SK-N-SH treated with all-trans-retinoic acid at 6 μM for 48 hours (cell line): Measurements from ENCODE around the gene CEP131.

Source experiments
- ATAC-seq: fragments of 200-7000 bp; cut with Tn5 transposase; 3 replicates; pipeline ENCODE4 v1.9.1; 2020; ENCODE audit warnings: mild to moderate bottlenecking, moderate library complexity
- ARNTL ChIP-seq: fragments of 450-650 bp; formaldehyde crosslinking; IDR thresholded peaks from 2 replicates; pipeline ENCODE4 v1.5.0; 2020; ENCODE audit warnings: low read depth, mild to moderate bottlenecking, moderate library complexity, borderline replicate concordance
- BACH2 ChIP-seq: fragments of 250-450 bp; sonication (Bioruptor Pico); IDR thresholded peaks from 2 replicates; pipeline ENCODE4 v1.9.0; 2021; ENCODE audit warnings: mild to moderate bottlenecking, borderline replicate concordance
- CREB5 ChIP-seq: fragments of 250-450 bp; sonication (Bioruptor Pico); IDR thresholded peaks from 2 replicates; pipeline ENCODE4 v1.5.1; 2020; ENCODE audit warnings: low read depth, mild to moderate bottlenecking, moderate library complexity
- CSDC2 ChIP-seq: fragments of 250-450 bp; sonication (Bioruptor Pico); IDR thresholded peaks from 2 replicates; pipeline ENCODE4 v1.5.0; 2020; ENCODE audit warnings: mild to moderate bottlenecking, moderate library complexity
- CSRNP3 ChIP-seq: fragments of 250-450 bp; sonication (Bioruptor Pico); IDR thresholded peaks from 2 replicates; pipeline ENCODE4 v1.5.1; 2021; ENCODE audit warnings: mild to moderate bottlenecking, moderate library complexity
- GLIS3 ChIP-seq: fragments of 250-450 bp; sonication (Bioruptor Pico); IDR thresholded peaks from 2 replicates; pipeline ENCODE4 v1.5.0; 2020; ENCODE audit warnings: mild to moderate bottlenecking, moderate library complexity
- ISL1 ChIP-seq: fragments of 250-450 bp; sonication (Bioruptor Pico); IDR thresholded peaks from 2 replicates; pipeline ENCODE4 v2.1.2; 2022; ENCODE audit warnings: mild to moderate bottlenecking, moderate library complexity
- OSR1 ChIP-seq: fragments of 250-450 bp; sonication (Bioruptor Pico); IDR thresholded peaks from 2 replicates; pipeline ENCODE4 v1.8.0; 2022; ENCODE audit warnings: moderate library complexity, mild to moderate bottlenecking, inconsistent platforms
- PATZ1 ChIP-seq: fragments of 250-450 bp; sonication (Bioruptor Pico); IDR thresholded peaks from 2 replicates; pipeline ENCODE4 v1.8.0; 2020; ENCODE audit warnings: mild to moderate bottlenecking, moderate library complexity, borderline replicate concordance
- POU6F1 ChIP-seq: fragments of 250-450 bp; sonication (Bioruptor Pico); IDR thresholded peaks from 2 replicates; pipeline ENCODE4 v1.8.0; 2021; ENCODE audit warnings: low read depth, mild to moderate bottlenecking, moderate library complexity, borderline replicate concordance
- PPARA ChIP-seq: fragments of 250-450 bp; sonication (Bioruptor Pico); IDR thresholded peaks from 2 replicates; pipeline ENCODE4 v1.5.0; 2020; ENCODE audit warnings: mild to moderate bottlenecking, borderline replicate concordance
- RARB ChIP-seq: fragments of 250-450 bp; sonication (Bioruptor Pico); IDR thresholded peaks from 2 replicates; pipeline ENCODE4 v1.8.0; 2021; ENCODE audit warnings: mild to moderate bottlenecking, moderate library complexity
- TOX ChIP-seq: fragments of 250-450 bp; sonication (Bioruptor Pico); IDR thresholded peaks from 2 replicates; pipeline ENCODE4 v1.8.0; 2021; ENCODE audit warnings: mild to moderate bottlenecking, moderate library complexity, borderline replicate concordance
- TSHZ2 ChIP-seq: fragments of 250-450 bp; sonication (Bioruptor Pico); IDR thresholded peaks from 2 replicates; pipeline ENCODE4 v1.5.0; 2020; ENCODE audit warnings: mild to moderate bottlenecking, moderate library complexity
- ZC3H10 ChIP-seq: fragments of 250-450 bp; sonication (Bioruptor Pico); IDR thresholded peaks from 2 replicates; pipeline ENCODE4 v1.5.1; 2021; ENCODE audit warnings: mild to moderate bottlenecking, moderate library complexity
- ZFP30 ChIP-seq: fragments of 450-650 bp; formaldehyde crosslinking; IDR thresholded peaks from 2 replicates; pipeline ENCODE4 v1.5.0; 2022; ENCODE audit warnings: mild to moderate bottlenecking, moderate library complexity
- ZNF565 ChIP-seq: fragments of 450-650 bp; formaldehyde crosslinking; conservative IDR thresholded peaks from 2 replicates; pipeline ENCODE4 v1.5.0; 2020; ENCODE audit warnings: low read depth, mild to moderate bottlenecking, moderate library complexity
- ZNF70 ChIP-seq: fragments of 450-650 bp; formaldehyde crosslinking; IDR thresholded peaks from 2 replicates; pipeline ENCODE4 v1.5.0; 2020; ENCODE audit warnings: mild to moderate bottlenecking, moderate library complexity

Gene CEP131

GRCh38 chr17:81265576-81265975, 42.8 kb upstream of the CEP131 start (continued):
- no peak for TF ChIP-seq TSHZ2

- ATAC-seq: no peak
- TF ChIP-seq ZNF565 (CRISPR knock-in tag) (no peak), ZNF70 (CRISPR knock-in tag) (no peak), PPARA (CRISPR knock-in tag) (no peak), PATZ1 (no peak), RARB (CRISPR knock-in tag) (no peak), GLIS3 (CRISPR knock-in tag) (no peak), CREB5 (CRISPR knock-in tag) (no peak), POU6F1 (CRISPR knock-in tag) (no peak), ARNTL (CRISPR knock-in tag) (no peak), OSR1 (no peak), TSHZ2 (no peak), ISL1 (CRISPR knock-in tag) (no peak), ZFP30 (CRISPR knock-in tag) (no peak)
These were observed 41.9 kb upstream of the CEP131 start for GRCh38 chr17:81264640-81265039.

- ATAC-seq: no peak
- no peak for TF ChIP-seq CREB5 (CRISPR knock-in tag)
- no peak for TF ChIP-seq TOX (CRISPR knock-in tag)
- TF ChIP-seq ARNTL (CRISPR knock-in tag): no peak
- TF ChIP-seq ISL1 (CRISPR knock-in tag): no peak
- no peak for TF ChIP-seq CSRNP3 (CRISPR knock-in tag)
- TF ChIP-seq ZNF70 (CRISPR knock-in tag): no peak
- TF ChIP-seq ZNF565 (CRISPR knock-in tag): no peak
- TF ChIP-seq ZFP30 (CRISPR knock-in tag): no peak
- no peak for TF ChIP-seq PATZ1
- TF ChIP-seq RARB (CRISPR knock-in tag): no peak
- TF ChIP-seq BACH2: no peak
- TF ChIP-seq CSDC2: no peak
- TF ChIP-seq ZC3H10 (CRISPR knock-in tag): no peak
- no peak for TF ChIP-seq POU6F1 (CRISPR knock-in tag)
These were observed 40.8 kb upstream of the CEP131 start for GRCh38 chr17:81263371-81264181.
